Mammary epithelial cell (primary cell): ENCODE data around the gene PANK1.

Experiments
- EZH2 ChIP-seq: IDR thresholded peaks from 2 replicates; pipeline ENCODE4 v1.6.1; 2012; ENCODE audit warnings: low read length, inconsistent platforms, borderline replicate concordance
- TF ChIP-seq, protein P1 (sequence below), 2 donors: IDR thresholded peaks in 1 of 2; conservative IDR thresholded peaks in 1 of 2; 2 replicates each; pipeline ENCODE4 v1.5.1; 2011 to 2012; ENCODE audit warnings: inconsistent platforms in 2 of 2, low read length in 2 of 2, mild to moderate bottlenecking in 2 of 2, control low read depth in 1 of 2, low read depth in 1 of 2; ENCODE audit not compliant: insufficient read depth in 1 of 2; ENCODE audit errors: extremely low read depth in 1 of 2

DNA sequence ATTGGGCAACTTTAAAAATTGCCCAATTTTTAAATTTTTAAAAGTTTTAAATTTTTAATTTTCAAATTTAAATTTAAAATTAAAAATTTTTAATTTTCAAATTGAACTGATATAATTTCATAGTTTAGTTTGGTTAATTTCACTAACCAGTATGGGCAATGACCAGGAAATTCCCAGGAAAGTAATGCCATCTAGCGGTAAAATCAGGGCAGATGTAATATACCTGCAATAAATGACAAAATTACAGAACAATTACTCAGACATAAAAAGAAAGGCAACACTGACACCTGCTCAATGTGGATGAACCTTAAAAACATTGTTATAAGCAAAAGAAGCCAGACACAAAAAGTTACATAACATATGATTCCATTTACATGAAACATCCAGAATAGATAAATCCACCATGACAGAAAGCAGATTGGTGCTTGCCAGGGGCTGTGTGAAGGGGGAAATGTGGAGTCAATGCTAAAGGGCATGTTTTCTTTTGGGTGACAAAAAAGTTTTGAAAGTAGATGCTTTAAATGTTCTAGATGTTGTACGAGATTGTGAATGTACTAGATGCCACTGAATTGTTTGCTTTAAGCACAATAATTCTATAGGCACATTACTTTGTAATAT is 81.1 kb downstream of the PANK1 start:
- TF ChIP-seq, protein P1, sequence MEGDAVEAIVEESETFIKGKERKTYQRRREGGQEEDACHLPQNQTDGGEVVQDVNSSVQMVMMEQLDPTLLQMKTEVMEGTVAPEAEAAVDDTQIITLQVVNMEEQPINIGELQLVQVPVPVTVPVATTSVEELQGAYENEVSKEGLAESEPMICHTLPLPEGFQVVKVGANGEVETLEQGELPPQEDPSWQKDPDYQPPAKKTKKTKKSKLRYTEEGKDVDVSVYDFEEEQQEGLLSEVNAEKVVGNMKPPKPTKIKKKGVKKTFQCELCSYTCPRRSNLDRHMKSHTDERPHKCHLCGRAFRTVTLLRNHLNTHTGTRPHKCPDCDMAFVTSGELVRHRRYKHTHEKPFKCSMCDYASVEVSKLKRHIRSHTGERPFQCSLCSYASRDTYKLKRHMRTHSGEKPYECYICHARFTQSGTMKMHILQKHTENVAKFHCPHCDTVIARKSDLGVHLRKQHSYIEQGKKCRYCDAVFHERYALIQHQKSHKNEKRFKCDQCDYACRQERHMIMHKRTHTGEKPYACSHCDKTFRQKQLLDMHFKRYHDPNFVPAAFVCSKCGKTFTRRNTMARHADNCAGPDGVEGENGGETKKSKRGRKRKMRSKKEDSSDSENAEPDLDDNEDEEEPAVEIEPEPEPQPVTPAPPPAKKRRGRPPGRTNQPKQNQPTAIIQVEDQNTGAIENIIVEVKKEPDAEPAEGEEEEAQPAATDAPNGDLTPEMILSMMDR (conservative IDR thresholded peaks at IDR 0.05 in 1 of 2, IDR thresholded peaks at IDR 0.05 in 1 of 2; ENCODE audit: extremely low read depth in 1 of 2, insufficient read depth in 1 of 2, low read depth in 1 of 2, low read length in 2 of 2), result peak; percentile 63 to 71
- no peak for TF ChIP-seq EZH2
